ENCODE measurements around the gene OSM.

Gene OSM

GRCh38 chr22:30285176-30285845 is 18.7 kb upstream of the OSM start:
- DNase-seq (ENCODE audit: low spot score): no peak

DNA sequence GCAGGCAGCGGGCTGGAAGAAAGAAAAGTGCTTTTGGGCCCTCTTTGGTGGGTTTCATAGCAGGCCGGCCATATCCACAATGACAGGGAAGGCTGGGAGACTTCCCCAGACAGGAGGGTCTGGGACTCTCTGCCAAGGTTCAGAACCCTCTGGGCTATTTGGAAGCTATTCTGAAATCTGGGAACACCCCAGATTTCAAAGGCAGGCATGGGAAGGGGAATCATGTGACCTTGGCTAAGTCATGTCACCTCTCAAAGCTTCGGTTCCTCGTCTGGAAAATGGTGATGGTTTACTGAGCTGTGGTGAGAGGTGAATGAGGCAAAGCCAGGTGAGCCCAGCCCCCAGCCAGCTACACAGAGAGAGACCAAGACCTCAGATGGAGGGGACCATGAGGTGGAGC is 18.0 kb upstream of the OSM start:
- DNase-seq (ENCODE audit: low spot score): no peak

- DNase-seq (ENCODE audit: low spot score): no peak
Observed at GRCh38 chr22:30284172-30284571, 17.5 kb upstream of the OSM start.

DNA sequence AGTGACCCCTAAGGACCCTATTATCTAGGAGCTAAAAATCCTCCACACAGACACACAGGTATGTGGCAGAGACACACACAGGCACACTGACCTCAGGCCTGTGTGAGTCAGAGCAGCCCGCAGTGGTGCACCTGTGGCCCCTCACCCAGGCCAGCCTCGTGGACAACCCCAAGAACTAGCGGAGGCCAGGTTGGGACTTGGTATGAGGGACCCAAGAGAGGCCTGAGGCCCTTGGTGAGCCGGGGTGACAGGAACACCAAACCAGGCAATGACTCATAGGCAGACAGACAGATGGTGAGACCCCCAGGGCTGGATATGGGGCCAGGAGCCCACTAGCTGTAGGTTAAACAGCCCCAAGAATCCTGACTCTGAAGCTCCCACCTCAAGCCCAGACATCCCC is 16.7 kb upstream of the OSM start:
- no peak for DNase-seq (ENCODE audit: low spot score)

DNA sequence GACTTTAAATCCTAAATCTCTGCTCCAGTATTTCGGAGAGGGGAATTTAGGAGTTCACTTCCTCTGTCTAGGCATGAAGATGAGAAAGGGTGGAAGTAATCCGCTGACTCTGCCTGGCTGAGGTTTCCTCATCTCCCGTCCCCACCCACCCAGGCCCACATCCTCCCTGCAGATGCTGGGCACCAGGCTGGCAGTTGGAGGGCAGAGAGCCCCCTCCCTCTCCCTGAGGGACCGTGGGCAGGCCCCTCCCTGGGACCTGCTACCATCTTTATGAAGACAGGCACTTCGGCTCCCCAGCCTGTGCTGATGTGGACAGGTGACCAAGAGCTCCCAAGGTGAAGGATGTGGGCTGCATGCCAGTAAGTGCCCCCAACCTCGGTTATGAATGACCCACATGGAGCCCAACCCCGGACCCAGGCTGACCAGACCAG is 16.0 kb upstream of the OSM start:
- DNase-seq (ENCODE audit: low spot score): no peak

DNA sequence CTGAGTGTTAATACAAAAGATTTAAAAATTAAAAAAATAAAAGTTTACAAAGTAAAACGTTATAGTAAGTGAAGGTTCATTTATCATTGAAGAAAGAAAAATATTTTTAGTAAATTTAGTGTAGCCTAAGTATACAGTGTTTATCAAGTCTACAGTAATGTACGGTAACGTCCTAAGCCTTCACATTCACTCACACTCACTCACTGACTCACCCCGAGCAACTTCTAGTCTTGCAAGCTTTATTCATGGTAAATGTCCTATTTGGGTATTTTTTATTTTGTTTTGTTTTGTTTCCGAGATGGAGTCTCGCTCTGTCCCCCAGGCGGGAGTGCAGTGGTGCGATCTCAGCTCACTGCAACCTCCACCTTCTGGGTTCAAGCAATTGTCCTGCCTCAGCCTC is 13.9 kb upstream of the OSM start:
- DNase-seq (ENCODE audit: low spot score): no peak

GRCh38 chr22:30279932-30280331 is 13.3 kb upstream of the OSM start:
- DNase-seq (ENCODE audit: low spot score): no peak

GRCh38 chr22:30279046-30279788 is 12.6 kb upstream of the OSM start:
- DNase-seq (ENCODE audit: low spot score): no peak

GRCh38 chr22:30277547-30278344 is 11.1 kb upstream of the OSM start:
- DNase-seq (ENCODE audit: low spot score): peak; percentile 64

GRCh38 chr22:30276039-30276438 is 9.4 kb upstream of the OSM start:
- no peak for DNase-seq (ENCODE audit: low spot score)

- DNase-seq (ENCODE audit: low spot score): peak; percentile 52
Observed at GRCh38 chr22:30275625-30276024, 9.0 kb upstream of the OSM start.

- DNase-seq (ENCODE audit: low spot score): no peak
Observed at GRCh38 chr22:30274437-30274812, 7.8 kb upstream of the OSM start.

DNA sequence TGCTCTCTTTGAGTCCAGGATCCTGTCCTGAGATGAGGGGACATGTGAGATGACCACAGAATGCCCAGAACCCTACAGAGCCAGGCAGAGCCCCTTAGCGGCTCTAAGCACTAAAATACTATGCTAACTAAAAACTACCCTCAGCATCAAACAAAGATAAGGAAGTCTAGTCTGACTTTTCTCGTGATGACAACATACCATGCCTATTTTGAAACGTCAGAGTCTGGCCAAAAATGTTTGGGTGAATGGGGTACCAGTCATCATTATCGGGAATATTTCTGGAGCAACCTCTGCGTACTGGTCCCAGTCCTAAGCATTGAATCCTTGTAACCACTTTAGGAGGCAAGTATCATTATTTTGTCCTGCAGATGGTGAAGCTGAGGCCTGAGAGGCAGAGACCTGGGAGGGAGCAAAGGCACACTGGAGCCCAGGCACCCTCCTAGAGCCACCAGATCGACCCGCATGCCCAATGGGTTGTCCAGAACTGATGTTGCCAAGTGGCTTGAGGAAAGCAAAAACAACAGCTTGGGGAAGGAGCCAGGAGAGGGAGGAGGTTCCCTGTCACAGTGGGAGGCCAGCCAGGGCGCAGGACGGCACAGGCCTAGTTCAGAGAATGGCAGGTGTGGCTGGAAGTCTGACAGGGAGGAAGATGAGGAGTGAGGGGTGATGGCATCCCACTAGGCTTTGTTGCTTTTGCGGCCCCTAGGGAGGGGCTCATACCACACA is 7.2 kb upstream of the OSM start:
- DNase-seq (ENCODE audit: low spot score): no peak

DNA sequence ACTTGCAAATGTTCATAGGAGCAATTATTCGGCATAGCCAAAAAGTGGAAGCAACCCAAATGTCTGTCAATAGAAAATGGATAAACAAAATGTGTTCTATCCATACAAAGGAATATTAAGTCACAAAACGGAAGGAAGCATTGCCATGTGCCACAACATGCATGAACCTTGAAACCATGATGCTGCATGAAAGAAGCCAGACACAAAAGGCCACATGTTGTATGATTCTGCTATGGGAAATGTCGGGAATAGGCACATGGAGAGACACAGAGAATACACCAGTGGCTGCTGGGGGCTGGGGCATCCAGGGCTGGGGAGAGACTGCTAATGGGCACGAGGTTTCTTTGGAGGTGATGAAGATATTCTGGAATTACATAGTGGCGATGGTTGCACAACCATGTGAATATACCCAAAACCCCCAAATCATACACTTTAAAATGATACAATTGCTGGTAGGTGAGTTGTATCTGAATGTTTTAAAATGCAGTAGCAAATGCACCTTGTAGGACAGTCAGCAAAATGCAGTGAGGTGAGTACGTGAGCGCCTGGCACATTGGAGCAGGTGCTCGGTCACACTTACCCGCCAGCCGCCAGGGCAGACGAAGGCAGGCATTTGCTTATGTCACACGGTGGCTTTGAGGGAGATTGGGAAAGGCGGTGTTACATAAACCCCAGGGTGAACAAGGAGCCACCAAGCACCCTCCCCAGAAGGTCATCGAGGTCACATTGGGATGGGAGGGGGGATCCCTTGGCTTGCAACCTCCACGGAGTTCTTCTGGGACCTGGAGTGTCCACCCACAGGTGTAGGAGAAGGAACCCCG is 6.3 kb upstream of the OSM start:
- DNase-seq (ENCODE audit: low spot score): no peak

DNA sequence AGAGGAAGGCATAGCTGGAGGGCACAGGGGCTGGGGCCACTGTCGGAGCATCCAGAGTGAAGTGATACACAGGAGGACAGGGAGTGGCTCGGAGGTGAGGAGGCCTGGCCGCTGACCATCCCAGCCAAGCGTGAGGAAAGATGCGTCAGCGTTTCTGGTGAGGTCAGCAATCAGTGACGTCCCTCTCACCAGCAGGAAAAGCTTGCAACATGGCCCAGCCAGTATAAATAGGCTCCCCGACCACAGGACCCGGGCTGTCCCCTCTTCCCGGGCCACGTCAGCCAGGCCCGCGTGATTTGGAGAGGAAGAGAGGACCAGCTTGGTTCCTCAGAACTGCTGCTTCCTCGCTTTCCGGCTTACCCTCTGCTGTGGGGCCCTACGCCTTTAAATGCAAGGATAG is 4.2 kb upstream of the OSM start:
- DNase-seq (ENCODE audit: low spot score): peak; percentile 72

- no peak for DNase-seq (ENCODE audit: low spot score)
Observed at GRCh38 chr22:30268331-30268730, 1.7 kb upstream of the OSM start.

DNA sequence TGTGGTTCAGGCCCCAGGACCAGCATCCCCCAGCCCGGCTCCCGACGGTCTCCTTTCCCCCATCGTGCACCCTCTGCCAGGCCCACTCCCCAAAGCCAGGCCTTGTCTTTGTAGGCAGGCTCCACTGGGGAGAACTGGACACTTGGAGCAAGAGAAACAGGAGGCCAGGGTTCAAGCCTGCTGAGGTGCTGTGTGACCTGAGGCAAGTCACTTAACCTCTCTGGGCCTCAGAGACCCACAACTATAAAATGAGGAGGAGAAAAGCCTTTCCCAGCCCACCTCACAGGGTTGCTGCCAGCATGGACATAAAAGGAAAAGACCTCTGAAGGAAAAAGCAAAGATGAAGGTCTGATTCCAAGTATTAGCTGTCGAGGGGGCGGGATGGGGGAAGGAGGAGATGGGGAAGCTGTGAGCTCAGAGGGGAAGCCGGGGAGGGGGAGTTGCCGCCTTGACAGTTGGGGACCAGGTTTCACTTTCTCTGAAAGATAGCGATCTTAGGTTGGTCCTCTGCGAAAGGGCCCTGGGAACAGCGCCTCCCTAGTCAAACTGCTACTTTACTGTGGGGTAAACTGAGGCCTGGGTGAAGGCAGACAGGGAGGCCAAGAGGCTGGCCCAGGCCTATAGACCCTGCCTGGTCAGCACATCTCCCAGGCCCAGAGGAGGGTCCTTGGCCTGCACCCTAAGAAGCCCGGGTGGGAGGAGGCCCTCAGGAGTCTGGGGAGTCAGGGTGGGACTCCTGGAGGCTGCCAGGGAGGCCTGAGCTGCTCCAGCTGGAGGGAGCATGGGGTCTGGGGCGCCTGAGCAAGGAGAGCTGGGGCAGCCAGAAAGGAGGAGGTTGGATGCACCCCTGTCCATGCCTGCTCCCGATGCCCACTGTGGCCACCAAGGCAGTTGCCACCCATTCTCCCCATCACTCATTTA is 991 bp upstream of the OSM start:
- DNase-seq (ENCODE audit: low spot score): no peak

GRCh38 chr22:30265823-30266444 is 717 bp downstream of the OSM start:
- DNase-seq (ENCODE audit: low spot score): no peak

GRCh38 chr22:30265131-30265720 is 1.4 kb downstream of the OSM start:
- DNase-seq (ENCODE audit: low spot score): no peak

DNA sequence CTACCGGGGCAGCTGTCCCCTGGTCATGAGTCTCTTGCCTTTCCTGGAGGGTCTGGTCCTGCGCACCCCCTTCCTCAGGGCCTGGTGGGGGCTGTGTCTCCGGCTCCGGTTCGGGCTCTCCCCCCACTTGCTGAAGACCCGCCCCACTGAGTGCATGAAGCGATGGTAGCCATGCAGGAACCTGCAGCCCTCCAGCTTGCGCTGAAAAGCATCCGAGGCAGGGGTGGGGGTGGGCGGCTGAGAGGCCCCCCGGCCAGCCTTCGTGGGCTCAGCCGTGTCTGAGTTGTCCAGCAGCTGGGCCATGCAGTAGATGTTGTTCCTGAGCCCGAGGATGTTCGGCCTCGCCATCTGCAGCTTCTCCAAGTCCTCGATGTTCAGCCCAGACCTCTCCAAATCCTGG is 2.8 kb downstream of the OSM start:
- no peak for DNase-seq (ENCODE audit: low spot score)
